ENCODE data around the gene HDAC8.

DNA sequence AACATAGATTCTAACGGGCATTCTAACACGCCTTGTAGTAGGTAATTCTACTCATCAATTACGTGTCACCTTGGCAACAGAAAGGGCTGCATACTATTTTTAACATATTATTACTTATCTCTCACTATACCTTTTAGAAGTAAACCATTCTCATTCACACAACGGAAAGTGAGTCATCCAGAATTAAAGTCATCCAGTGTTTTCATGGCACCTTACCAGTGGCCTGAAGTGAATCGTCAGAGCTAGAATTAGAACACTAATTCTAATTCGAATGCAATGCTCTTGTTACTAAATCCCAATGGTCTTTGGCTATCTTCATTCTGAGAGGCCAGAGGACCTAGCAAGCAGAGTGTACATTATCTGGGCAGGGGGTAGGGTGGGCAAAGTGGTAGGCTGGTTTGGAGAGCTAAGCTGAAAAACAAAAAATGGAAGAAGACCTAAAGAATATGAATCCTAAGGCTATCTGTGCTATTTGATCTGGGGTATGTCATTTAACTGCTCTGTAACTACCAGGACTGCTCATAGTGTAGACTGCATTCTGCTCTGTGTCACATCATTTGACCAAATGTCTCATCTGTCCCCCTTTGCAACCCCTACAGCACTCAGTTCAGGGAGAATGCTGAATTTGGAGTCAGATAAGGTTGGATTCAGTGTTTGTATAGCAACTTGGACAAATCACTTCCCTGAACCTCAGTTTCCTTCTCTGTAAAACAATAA is 96.5 kb downstream of the HDAC8 start:
- TF ChIP-seq, protein P1, sequence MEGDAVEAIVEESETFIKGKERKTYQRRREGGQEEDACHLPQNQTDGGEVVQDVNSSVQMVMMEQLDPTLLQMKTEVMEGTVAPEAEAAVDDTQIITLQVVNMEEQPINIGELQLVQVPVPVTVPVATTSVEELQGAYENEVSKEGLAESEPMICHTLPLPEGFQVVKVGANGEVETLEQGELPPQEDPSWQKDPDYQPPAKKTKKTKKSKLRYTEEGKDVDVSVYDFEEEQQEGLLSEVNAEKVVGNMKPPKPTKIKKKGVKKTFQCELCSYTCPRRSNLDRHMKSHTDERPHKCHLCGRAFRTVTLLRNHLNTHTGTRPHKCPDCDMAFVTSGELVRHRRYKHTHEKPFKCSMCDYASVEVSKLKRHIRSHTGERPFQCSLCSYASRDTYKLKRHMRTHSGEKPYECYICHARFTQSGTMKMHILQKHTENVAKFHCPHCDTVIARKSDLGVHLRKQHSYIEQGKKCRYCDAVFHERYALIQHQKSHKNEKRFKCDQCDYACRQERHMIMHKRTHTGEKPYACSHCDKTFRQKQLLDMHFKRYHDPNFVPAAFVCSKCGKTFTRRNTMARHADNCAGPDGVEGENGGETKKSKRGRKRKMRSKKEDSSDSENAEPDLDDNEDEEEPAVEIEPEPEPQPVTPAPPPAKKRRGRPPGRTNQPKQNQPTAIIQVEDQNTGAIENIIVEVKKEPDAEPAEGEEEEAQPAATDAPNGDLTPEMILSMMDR (IDR thresholded peaks at IDR 0.05), result no peak
- no peak for TF ChIP-seq ZFX (IDR thresholded peaks at IDR 0.05; ENCODE audit: borderline replicate concordance)
